Measurements from ENCODE around the gene LPAR2.

DNA sequence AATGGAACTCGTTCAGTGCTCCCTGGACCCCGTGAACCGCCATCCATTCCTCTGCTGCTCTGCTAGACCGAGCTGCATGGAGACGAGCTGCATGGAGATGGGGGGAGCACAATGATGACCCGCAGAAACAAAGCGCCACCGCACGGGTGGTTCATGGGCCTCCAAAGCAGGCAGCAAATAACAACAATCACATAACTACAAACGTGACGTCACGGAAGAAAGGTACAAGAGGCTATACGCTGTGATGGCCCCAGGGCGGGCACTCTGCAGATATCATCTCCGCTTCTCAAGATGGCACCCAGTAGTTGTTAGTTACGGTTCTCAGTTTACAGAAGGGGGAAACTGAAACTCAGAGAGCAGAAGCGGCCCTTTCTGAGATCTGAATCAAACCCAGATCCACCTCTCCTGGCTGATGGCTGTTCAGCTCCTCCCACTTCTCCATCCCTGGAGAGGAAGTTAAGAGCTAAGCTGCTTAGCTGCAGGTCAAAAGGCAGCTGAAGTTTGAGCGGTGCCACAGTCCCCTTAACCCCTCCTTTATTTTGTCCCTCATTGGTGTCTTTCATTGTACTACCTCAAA lies 33.7 kb upstream of the LPAR2 start:
- no peak for TF ChIP-seq POLR2AphosphoS5 (IDR thresholded peaks at IDR 0.05; ENCODE audit: insufficient read depth, low read depth, low read length)
- no peak for TF ChIP-seq EZH2 (IDR thresholded peaks at IDR 0.05; ENCODE audit: borderline replicate concordance, low read depth, low read length, severe bottlenecking)
- TF ChIP-seq POLR2A (IDR thresholded peaks at IDR 0.05; ENCODE audit: low read depth, low read length), result no peak

Data from endothelial cell of umbilical vein (primary cell).